CD14-positive monocyte (primary cell): Measurements from ENCODE around the gene KCNJ4. TPM values are rescaled to one million over a fixed set of nuclear protein-coding genes. Genes with fewer than 3 reads are reported as not detected.

Source experiments
- DNase-seq, 3 donors: peaks; one replicate each; pipeline ENCODE4 v3.0.0-alpha.2; 2011 to 2022
- H2AFZ ChIP-seq: 2 replicates; pipeline ENCODE4 v1.6.0; 2012; ENCODE audit warnings: mild to moderate bottlenecking, low read depth, low read length, inconsistent platforms; ENCODE audit not compliant: insufficient read depth, poor library complexity, severe bottlenecking
- H3K27ac ChIP-seq, 2 donors: 1 replicate in 1 of 2; 2 replicates in 1 of 2; pipeline ENCODE4 v1.5.1; 2012 to 2013; ENCODE audit warnings: low read length in 2 of 2, control low read depth in 1 of 2, inconsistent platforms in 1 of 2, low read depth in 1 of 2, mild to moderate bottlenecking in 1 of 2
- H3K27me3 ChIP-seq, 2 donors: one replicate each; pipeline versions ENCODE4 v1.6.0 to v1.6.1; 2011 to 2013; ENCODE audit warnings: low read length in 2 of 2; ENCODE audit not compliant: control insufficient read depth in 2 of 2, insufficient read depth in 2 of 2
- H3K36me3 ChIP-seq, 2 donors: replicated peaks in 1 of 2; 1 replicate in 1 of 2; 2 replicates in 1 of 2; pipeline versions ENCODE4 v1.5.1 to v1.6.1; 2012 to 2013; ENCODE audit warnings: low read length in 2 of 2, control low read depth in 1 of 2, inconsistent platforms in 1 of 2, mild to moderate bottlenecking in 1 of 2; ENCODE audit not compliant: insufficient read depth in 2 of 2, control insufficient read depth in 1 of 2
- H3K4me1 ChIP-seq, 2 donors: 1 replicate in 1 of 2; 2 replicates in 1 of 2; pipeline versions ENCODE4 v1.5.1 to v1.6.1; 2012 to 2013; ENCODE audit warnings: low read length in 2 of 2, control low read depth in 1 of 2, inconsistent platforms in 1 of 2, mild to moderate bottlenecking in 1 of 2, moderate library complexity in 1 of 2; ENCODE audit not compliant: insufficient read depth in 2 of 2, control insufficient read depth in 1 of 2
- H3K4me2 ChIP-seq: replicated peaks from 2 replicates; pipeline ENCODE3; 2012; ENCODE audit warnings: low read length, moderate library complexity, mild to moderate bottlenecking; ENCODE audit not compliant: poor library complexity, severe bottlenecking; ENCODE audit errors: extremely low read depth
- H3K4me3 ChIP-seq, 3 experiments: fragments of 200-600 bp in 1 of 3; sonication (generic) in 1 of 3; replicated peaks in 1 of 3; 1 replicate in 2 of 3; 2 replicates in 1 of 3; pipeline ENCODE4 v1.5.1; 2011 to 2013; ENCODE audit warnings: low read length in 3 of 3, mild to moderate bottlenecking in 3 of 3, control low read depth in 2 of 3, low read depth in 2 of 3, inconsistent platforms in 1 of 3, moderate library complexity in 1 of 3
- H3K79me2 ChIP-seq: 2 replicates; pipeline ENCODE4 v1.6.0; 2012; ENCODE audit warnings: mild to moderate bottlenecking, control low read depth, inconsistent platforms, low read length, moderate library complexity; ENCODE audit not compliant: insufficient read depth
- H3K9ac ChIP-seq: 2 replicates; pipeline ENCODE4 v1.6.0; 2017; ENCODE audit warnings: low read length, mild to moderate bottlenecking; ENCODE audit not compliant: insufficient read depth, poor library complexity, severe bottlenecking
- H3K9me3 ChIP-seq, 2 donors: replicated peaks in 1 of 2; 1 replicate in 1 of 2; 2 replicates in 1 of 2; pipeline versions ENCODE4 v1.5.1 to v1.6.1; 2012 to 2013; ENCODE audit warnings: low read length in 2 of 2, control low read depth in 1 of 2; ENCODE audit not compliant: control insufficient read depth in 1 of 2, insufficient read depth in 1 of 2
- H4K20me1 ChIP-seq: 2 replicates; pipeline ENCODE4 v1.6.0; 2012; ENCODE audit warnings: mild to moderate bottlenecking, low read length, control low read depth, moderate library complexity; ENCODE audit not compliant: insufficient read depth
- H3K27ac Mint-ChIP-seq, 7 donors: one replicate each; pipeline ENCODE4 v1.8.0; 2020; ENCODE audit warnings: mild to moderate bottlenecking in 7 of 7, mixed read lengths in 7 of 7, moderate library complexity in 6 of 7, inconsistent platforms in 2 of 7
- H3K27me3 Mint-ChIP-seq, 3 donors: one replicate each; pipeline ENCODE4 v1.8.0; 2021 to 2022; ENCODE audit warnings: low read depth in 3 of 3, mild to moderate bottlenecking in 3 of 3, mixed read lengths in 3 of 3, moderate library complexity in 3 of 3, inconsistent platforms in 1 of 3
- H3K36me3 Mint-ChIP-seq, 2 donors: one replicate each; pipeline ENCODE4 v1.8.0; 2020; ENCODE audit warnings: mixed read lengths in 2 of 2, inconsistent platforms in 1 of 2, mild to moderate bottlenecking in 1 of 2
- H3K4me1 Mint-ChIP-seq: one replicate; pipeline ENCODE4 v1.8.0; 2020; ENCODE audit warnings: mild to moderate bottlenecking, mixed read lengths
- H3K4me3 Mint-ChIP-seq, 2 donors: one replicate each; pipeline ENCODE4 v1.8.0; 2020; ENCODE audit warnings: mild to moderate bottlenecking in 2 of 2, mixed read lengths in 2 of 2, moderate library complexity in 1 of 2
- H3K9me3 Mint-ChIP-seq, 7 donors: one replicate each; pipeline ENCODE4 v1.8.0; 2020 to 2022; ENCODE audit warnings: mixed read lengths in 7 of 7, mild to moderate bottlenecking in 6 of 7, moderate library complexity in 6 of 7, inconsistent platforms in 2 of 7
- WGBS: methylation state at CpG from one replicate; pipeline ENCODE4 v1.1.5; 2013; ENCODE audit warnings: missing lambda C conversion rate; ENCODE audit not compliant: insufficient coverage; 5-methylcytosine and 5-hydroxymethylcytosine counted together
- intact Hi-C, 2 donors: fragments of 100-400 bp; cut with micrococcal nuclease; formaldehyde crosslinking; loops; one replicate each; pipeline versions ENCODE4 v1.15.0 to v1.15.1; 2023
- polyA plus RNA-seq, 3 donors: library from polyadenylated mRNA; depleted of rRNA in 1 of 3; unstranded in 2 of 3; stranded (reverse) in 1 of 3; fragments of 300-500 nt in 2 of 3; fragments of >200 nt in 1 of 3; fragmentation: Illumina TruSeq in 2 of 3; gene quantifications; 1 replicate in 2 of 3; 2 replicates in 1 of 3; pipeline ENCODE4 v1.2.3, GENCODE V29; 2012 to 2021
- TF ChIP-seq, protein P1 (sequence below): fragments of 200-600 bp; IDR thresholded peaks from one replicate; pipeline ENCODE4 v1.8.0; 2022; ENCODE audit warnings: antibody characterized with exemption, mild to moderate bottlenecking

The KCNJ4 gene
- polyA plus RNA-seq, 3 donors, result not detected

DNA sequence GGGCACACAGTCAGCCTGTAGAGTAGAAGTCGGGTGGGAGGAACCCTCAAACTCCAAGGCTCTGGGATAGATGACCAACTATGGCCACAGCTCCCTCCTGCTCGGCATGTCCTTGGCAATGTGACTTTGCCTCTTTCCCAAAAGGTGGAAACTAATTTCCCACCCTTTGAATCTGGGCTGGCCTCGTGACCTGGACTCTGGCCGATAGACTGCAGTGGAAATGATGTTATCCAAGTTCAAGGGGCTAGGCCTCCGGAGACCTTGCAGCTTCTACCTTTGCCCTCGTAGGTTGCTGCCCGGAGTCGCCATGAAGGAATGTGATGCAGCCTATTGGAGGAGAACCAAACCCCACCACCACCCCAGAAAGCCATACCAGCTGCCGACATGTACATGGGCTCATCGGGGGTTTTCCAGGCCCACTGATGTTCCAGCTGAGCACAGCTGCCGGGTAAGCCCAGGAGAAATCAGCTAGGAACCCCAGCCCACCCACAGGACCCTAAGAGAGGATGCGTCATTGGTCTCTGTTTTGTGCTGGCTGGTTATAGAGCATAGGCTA is 30.4 kb downstream of the KCNJ4 start:
- Histone ChIP-seq H3K79me2 (no peaks in the 10 kb centered on the region), H4K20me1 (no peaks in the 10 kb centered on the region), H3K27me3 (no peaks in the 10 kb centered on the region), H3K4me1 (peaks cover 0 to 5% of the 10 kb centered on the region in 2 donors), H3K9ac (no peak overlapping the region), H2AFZ (no peak overlapping the region), H3K27ac (no peak overlapping the region), H3K36me3 (no peaks in the 10 kb centered on the region), H3K4me3 (no peak overlapping the region), H3K4me2 (no peak overlapping the region), H3K9me3 (no peaks in the 10 kb centered on the region)
- Mint-ChIP-seq H3K4me3 (no peak overlapping the region), H3K9me3 (no peaks in the 10 kb centered on the region), H3K27ac (no peak overlapping the region), H3K27me3 (peaks cover 3 to 4% (median 4%) of the 10 kb centered on the region in 3 donors), H3K36me3 (no peaks in the 10 kb centered on the region), H3K4me1 (peaks cover 6% of the 10 kb centered on the region)
- no peak for DNase-seq
- 92% methylated on average over 9 of the region's 12 CpGs for WGBS
- TF ChIP-seq, protein P1, sequence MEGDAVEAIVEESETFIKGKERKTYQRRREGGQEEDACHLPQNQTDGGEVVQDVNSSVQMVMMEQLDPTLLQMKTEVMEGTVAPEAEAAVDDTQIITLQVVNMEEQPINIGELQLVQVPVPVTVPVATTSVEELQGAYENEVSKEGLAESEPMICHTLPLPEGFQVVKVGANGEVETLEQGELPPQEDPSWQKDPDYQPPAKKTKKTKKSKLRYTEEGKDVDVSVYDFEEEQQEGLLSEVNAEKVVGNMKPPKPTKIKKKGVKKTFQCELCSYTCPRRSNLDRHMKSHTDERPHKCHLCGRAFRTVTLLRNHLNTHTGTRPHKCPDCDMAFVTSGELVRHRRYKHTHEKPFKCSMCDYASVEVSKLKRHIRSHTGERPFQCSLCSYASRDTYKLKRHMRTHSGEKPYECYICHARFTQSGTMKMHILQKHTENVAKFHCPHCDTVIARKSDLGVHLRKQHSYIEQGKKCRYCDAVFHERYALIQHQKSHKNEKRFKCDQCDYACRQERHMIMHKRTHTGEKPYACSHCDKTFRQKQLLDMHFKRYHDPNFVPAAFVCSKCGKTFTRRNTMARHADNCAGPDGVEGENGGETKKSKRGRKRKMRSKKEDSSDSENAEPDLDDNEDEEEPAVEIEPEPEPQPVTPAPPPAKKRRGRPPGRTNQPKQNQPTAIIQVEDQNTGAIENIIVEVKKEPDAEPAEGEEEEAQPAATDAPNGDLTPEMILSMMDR, result no peak
- intact Hi-C loops, result no loop called here

DNA sequence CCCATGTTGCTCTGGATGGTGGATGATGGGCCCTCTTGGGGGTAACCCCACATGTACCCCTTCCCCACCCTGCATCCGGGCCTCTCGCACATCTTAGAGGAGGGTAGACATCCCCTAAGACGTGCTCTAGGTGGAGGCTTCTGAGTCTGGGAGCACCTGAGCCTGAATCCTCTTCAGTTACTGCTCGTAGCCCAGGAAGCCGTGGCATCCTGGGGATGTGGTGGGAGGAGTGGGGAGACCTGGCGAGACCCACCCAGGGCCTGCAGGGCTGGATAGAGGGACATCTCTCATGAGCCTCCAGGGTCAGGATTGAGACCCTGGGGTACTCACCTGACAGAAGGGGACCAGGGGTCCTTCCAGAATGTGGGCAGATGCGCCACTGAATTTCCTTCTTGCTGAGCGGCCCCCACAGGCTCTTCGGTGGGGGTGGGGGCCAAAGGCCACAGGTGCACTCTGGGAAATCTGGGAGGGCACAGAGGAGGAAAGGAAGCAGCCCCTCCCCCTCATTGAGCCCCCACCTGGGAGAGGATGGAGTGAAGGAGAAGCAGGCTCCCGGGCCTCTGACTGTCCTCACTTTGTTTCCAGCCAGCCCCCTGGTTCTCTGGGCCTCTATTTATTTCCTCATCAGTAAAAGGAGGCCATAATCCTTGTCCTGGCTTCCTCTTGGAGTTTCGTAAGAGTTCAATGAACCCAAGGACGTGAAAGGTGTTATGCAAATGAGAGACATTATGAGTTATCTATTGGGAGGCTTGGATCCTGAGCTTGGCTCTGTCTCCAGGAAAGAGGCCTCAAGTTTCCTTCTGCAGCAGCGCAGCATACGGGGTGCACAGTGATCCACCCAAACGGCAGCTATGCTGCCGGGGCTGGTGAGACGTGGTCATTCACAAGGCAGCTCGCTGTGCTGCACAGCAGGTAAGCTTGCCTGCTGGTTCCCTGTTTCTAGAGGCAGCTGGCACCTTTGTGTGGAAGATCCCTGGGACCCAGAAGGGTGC is 31.2 kb downstream of the KCNJ4 start:
- no peaks in the 10 kb centered on the region for H3K36me3 ChIP-seq
- H4K20me1 ChIP-seq, result no peaks in the 10 kb centered on the region
- no peak overlapping the region for H3K27ac ChIP-seq
- intact Hi-C loops, result no loop called here
- H3K4me3 ChIP-seq, result no peak overlapping the region
- TF ChIP-seq, protein P1, result no peak
- Mint-ChIP-seq H3K4me3 (no peak overlapping the region), H3K4me1 (peaks cover 6% of the 10 kb centered on the region), H3K27me3 (peaks cover 3 to 4% (median 4%) of the 10 kb centered on the region in 3 donors), H3K9me3 (no peaks in the 10 kb centered on the region), H3K36me3 (no peaks in the 10 kb centered on the region), H3K27ac (no peak overlapping the region)
- H3K4me1 ChIP-seq, result peaks cover 0 to 5% of the 10 kb centered on the region in 2 donors
- H3K9ac ChIP-seq, result no peak overlapping the region
- no peaks in the 10 kb centered on the region for H3K79me2 ChIP-seq
- H3K27me3 ChIP-seq, result no peaks in the 10 kb centered on the region
- no peaks in the 10 kb centered on the region for H3K9me3 ChIP-seq
- no peak overlapping the region for H2AFZ ChIP-seq
- 72% methylated on average over 11 of the region's 18 CpGs for WGBS
- no peak overlapping the region for H3K4me2 ChIP-seq
- DNase-seq, result no peak
